GM12878 (cell line): ENCODE data around the gene TOP1.

Source experiments
- ATF7 ChIP-seq: fragments of 450-650 bp; IDR thresholded peaks from 2 replicates; pipeline ENCODE4 v1.6.1; 2016; ENCODE audit warnings: low read depth, mild to moderate bottlenecking
- CHD2 ChIP-seq: IDR thresholded peaks from 2 replicates; pipeline ENCODE4 v1.6.1; 2011; ENCODE audit warnings: low read depth, low read length, improper control_type of control experiment, borderline replicate concordance
- EGR1 ChIP-seq, 2 experiments: IDR thresholded peaks; 1 replicate in 1 of 2; 2 replicates in 1 of 2; pipeline ENCODE4 v1.6.1; 2011 to 2012; ENCODE audit warnings: low read depth in 2 of 2, low read length in 2 of 2, borderline replicate concordance in 1 of 2, mild to moderate bottlenecking in 1 of 2, moderate library complexity in 1 of 2
- FOS ChIP-seq: IDR thresholded peaks from 3 replicates; pipeline ENCODE4 v1.6.1; 2011; ENCODE audit warnings: borderline replicate concordance; ENCODE audit not compliant: insufficient read length; ENCODE audit errors: extremely low read depth
- FOXK2 ChIP-seq: fragments of 450-650 bp; IDR thresholded peaks from 2 replicates; pipeline ENCODE4 v1.6.1; 2017; ENCODE audit warnings: mild to moderate bottlenecking, moderate library complexity
- PAX8 ChIP-seq: fragments of 450-650 bp; IDR thresholded peaks from 2 replicates; pipeline ENCODE4 v1.6.1; 2017; ENCODE audit warnings: mild to moderate bottlenecking, moderate library complexity
- POLR2AphosphoS5 ChIP-seq: IDR thresholded peaks from 2 replicates; pipeline ENCODE4 v1.6.1; 2011; ENCODE audit warnings: mild to moderate bottlenecking, low read length, inconsistent platforms
- RB1 ChIP-seq: fragments of 450-650 bp; formaldehyde crosslinking; IDR thresholded peaks from 2 replicates; pipeline ENCODE4 v1.6.1; 2017; ENCODE audit warnings: mild to moderate bottlenecking, borderline replicate concordance
- SIN3A ChIP-seq: IDR thresholded peaks from 2 replicates; pipeline ENCODE4 v1.6.1; 2012; ENCODE audit warnings: low read depth, low read length, improper control_type of control experiment
- ZNF274 ChIP-seq: IDR thresholded peaks from one replicate; pipeline ENCODE4 v1.8.0; 2011; ENCODE audit not compliant: insufficient read length, insufficient read depth
- TF ChIP-seq, protein P1 (sequence below), 3 experiments: IDR thresholded peaks in 2 of 3; conservative IDR thresholded peaks in 1 of 3; 2 replicates each; pipeline ENCODE4 v1.5.1; 2011; ENCODE audit warnings: low read depth in 3 of 3, low read length in 3 of 3, mild to moderate bottlenecking in 3 of 3, control low read depth in 2 of 3, moderate library complexity in 2 of 3, inconsistent platforms in 1 of 3, mixed read lengths in 1 of 3; ENCODE audit not compliant: control insufficient read depth in 2 of 3, insufficient read depth in 1 of 3; ENCODE audit errors: extremely low read depth in 1 of 3
- TF ChIP-seq, protein P2 (sequence below): IDR thresholded peaks from 2 replicates; pipeline ENCODE4 v1.6.1; 2011; ENCODE audit warnings: low read depth, low read length, improper control_type of control experiment, borderline replicate concordance
- TF ChIP-seq, protein P3 (sequence below): fragments of 450-650 bp; IDR thresholded peaks from 2 replicates; pipeline ENCODE4 v1.6.1; 2017; ENCODE audit warnings: mild to moderate bottlenecking, low read depth, inconsistent platforms; ENCODE audit not compliant: poor library complexity, severe bottlenecking

DNA sequence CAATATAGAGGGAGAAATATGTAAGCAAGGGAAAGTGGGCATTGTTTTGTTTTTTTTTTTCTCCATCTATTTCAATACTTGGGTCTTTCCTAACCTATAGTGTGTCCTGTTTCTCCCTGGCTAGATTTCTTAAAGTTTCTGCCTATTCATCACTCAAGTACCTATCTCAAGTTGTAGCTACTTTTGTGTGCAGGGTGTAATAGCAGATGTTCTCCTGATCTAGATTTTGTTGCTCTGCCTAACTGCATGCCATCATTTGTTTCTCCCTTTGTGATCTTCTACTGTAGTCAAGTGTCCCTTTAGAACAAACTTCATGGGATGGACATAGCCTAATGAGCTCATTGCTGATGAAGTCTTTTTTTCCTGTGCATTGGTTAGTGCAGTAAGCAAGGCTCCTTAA is 45.8 kb downstream of the TOP1 start:
- TF ChIP-seq CHD2 (no peak), SIN3A (no peak), ZNF274 (no peak), POLR2AphosphoS5 (no peak), ATF7 (no peak), EGR1 (IDR thresholded peaks at IDR 0.05; ENCODE audit: borderline replicate concordance in 1 of 2, low read depth in 2 of 2, low read length in 2 of 2) (no peak), PAX8 (no peak), FOS (no peak), RB1 (no peak), FOXK2 (no peak)
- TF ChIP-seq, protein P1, sequence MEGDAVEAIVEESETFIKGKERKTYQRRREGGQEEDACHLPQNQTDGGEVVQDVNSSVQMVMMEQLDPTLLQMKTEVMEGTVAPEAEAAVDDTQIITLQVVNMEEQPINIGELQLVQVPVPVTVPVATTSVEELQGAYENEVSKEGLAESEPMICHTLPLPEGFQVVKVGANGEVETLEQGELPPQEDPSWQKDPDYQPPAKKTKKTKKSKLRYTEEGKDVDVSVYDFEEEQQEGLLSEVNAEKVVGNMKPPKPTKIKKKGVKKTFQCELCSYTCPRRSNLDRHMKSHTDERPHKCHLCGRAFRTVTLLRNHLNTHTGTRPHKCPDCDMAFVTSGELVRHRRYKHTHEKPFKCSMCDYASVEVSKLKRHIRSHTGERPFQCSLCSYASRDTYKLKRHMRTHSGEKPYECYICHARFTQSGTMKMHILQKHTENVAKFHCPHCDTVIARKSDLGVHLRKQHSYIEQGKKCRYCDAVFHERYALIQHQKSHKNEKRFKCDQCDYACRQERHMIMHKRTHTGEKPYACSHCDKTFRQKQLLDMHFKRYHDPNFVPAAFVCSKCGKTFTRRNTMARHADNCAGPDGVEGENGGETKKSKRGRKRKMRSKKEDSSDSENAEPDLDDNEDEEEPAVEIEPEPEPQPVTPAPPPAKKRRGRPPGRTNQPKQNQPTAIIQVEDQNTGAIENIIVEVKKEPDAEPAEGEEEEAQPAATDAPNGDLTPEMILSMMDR (IDR thresholded peaks at IDR 0.05 in 2 of 3, conservative IDR thresholded peaks at IDR 0.05 in 1 of 3; ENCODE audit: control insufficient read depth in 2 of 3, extremely low read depth in 1 of 3, insufficient read depth in 1 of 3, low read depth in 3 of 3, low read length in 3 of 3) = no peak
- TF ChIP-seq, protein P2, sequence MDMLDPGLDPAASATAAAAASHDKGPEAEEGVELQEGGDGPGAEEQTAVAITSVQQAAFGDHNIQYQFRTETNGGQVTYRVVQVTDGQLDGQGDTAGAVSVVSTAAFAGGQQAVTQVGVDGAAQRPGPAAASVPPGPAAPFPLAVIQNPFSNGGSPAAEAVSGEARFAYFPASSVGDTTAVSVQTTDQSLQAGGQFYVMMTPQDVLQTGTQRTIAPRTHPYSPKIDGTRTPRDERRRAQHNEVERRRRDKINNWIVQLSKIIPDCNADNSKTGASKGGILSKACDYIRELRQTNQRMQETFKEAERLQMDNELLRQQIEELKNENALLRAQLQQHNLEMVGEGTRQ = no peak
- TF ChIP-seq, protein P3, sequence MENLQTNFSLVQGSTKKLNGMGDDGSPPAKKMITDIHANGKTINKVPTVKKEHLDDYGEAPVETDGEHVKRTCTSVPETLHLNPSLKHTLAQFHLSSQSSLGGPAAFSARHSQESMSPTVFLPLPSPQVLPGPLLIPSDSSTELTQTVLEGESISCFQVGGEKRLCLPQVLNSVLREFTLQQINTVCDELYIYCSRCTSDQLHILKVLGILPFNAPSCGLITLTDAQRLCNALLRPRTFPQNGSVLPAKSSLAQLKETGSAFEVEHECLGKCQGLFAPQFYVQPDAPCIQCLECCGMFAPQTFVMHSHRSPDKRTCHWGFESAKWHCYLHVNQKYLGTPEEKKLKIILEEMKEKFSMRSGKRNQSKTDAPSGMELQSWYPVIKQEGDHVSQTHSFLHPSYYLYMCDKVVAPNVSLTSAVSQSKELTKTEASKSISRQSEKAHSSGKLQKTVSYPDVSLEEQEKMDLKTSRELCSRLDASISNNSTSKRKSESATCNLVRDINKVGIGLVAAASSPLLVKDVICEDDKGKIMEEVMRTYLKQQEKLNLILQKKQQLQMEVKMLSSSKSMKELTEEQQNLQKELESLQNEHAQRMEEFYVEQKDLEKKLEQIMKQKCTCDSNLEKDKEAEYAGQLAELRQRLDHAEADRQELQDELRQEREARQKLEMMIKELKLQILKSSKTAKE = no peak
